AG04450 (cell line): ENCODE results near the gene SDK1. TPM values are rescaled to one million over a fixed set of nuclear protein-coding genes. Genes with fewer than 3 reads are reported as not detected.

Source experiments
- CTCF ChIA-PET: fragments of 300-600, 350-600 bp; formaldehyde crosslinking; extraction: SDS; loops from one replicate; lab custom pipeline; 2022; ENCODE audit warnings: antibody characterized with exemption, inconsistent platforms; lab: Charles Lee
- POLR2A ChIA-PET: fragments of 350-600 bp; formaldehyde crosslinking; extraction: SDS; loops from one replicate; lab custom pipeline; 2021; ENCODE audit warnings: antibody characterized with exemption, inconsistent platforms; lab: Yijun Ruan, JAX
- DNase-seq: peaks from one replicate; pipeline ENCODE4 v3.0.0-alpha.2; 2011; ENCODE audit warnings: low read depth, low spot score
- H3K27ac ChIP-seq: one replicate; pipeline ENCODE4 v1.5.1; 2012; ENCODE audit warnings: low read depth, low read length, control low read depth
- H3K27me3 ChIP-seq: one replicate; pipeline ENCODE4 v1.6.0; 2012; ENCODE audit warnings: low read length; ENCODE audit not compliant: control insufficient read depth, insufficient read depth
- H3K4me3 ChIP-seq: 2 replicates; pipeline ENCODE4 v1.5.1; 2011; ENCODE audit warnings: mild to moderate bottlenecking, low read depth, low read length, control low read depth
- H3K9me3 ChIP-seq: 2 replicates; pipeline ENCODE4 v1.5.1; 2012; ENCODE audit warnings: low read length; ENCODE audit not compliant: control insufficient read depth, insufficient read depth
- CTCF ChIP-seq: IDR thresholded peaks from 2 replicates; pipeline ENCODE4 v1.5.1; 2011; ENCODE audit warnings: low read depth, low read length, control low read depth, inconsistent platforms
- polyA plus RNA-seq: library from polyadenylated mRNA; depleted of rRNA; stranded (reverse); fragments of >200 nt; gene quantifications from 2 replicates; pipeline ENCODE4 v1.2.3, GENCODE V29; 2011

Gene SDK1
- polyA plus RNA-seq, 1 experiment: 2.2 TPM

GRCh38 chr7:4045975-4046374 is 744.9 kb downstream of the SDK1 start:
- CTCF ChIA-PET: no interaction called here
- no peak overlapping the region for H3K4me3 ChIP-seq

GRCh38 chr7:4048336-4048735 is 747.3 kb downstream of the SDK1 start:
- ChIA-PET POLR2A (no interaction called here), CTCF (no interaction called here)
- DNase-seq: no peak
- Histone ChIP-seq H3K27me3 (no peaks in the 10 kb centered on the region), H3K4me3 (no peak overlapping the region), H3K9me3 (peaks cover 49% of the 10 kb centered on the region), H3K27ac (no peak overlapping the region)
- TF ChIP-seq CTCF: no peak

More at GRCh38 chr7:4045975-4046374, 744.9 kb downstream of the SDK1 start:
- no peak for DNase-seq
- Histone ChIP-seq H3K27me3 (no peaks in the 10 kb centered on the region), H3K9me3 (peaks cover 48% of the 10 kb centered on the region), H3K27ac (no peak overlapping the region)
- POLR2A ChIA-PET: no interaction called here
- no peak for TF ChIP-seq CTCF

- Histone ChIP-seq H3K9me3 (peaks cover 43% of the 10 kb centered on the region), H3K27me3 (no peaks in the 10 kb centered on the region), H3K4me3 (no peak overlapping the region), H3K27ac (no peak overlapping the region)
- CTCF ChIA-PET: no interaction called here
- no peak for DNase-seq
- POLR2A ChIA-PET: no interaction called here
- no peak for TF ChIP-seq CTCF
These were observed 748.1 kb downstream of the SDK1 start for GRCh38 chr7:4049202-4049601.

GRCh38 chr7:4050126-4050660 is 749.1 kb downstream of the SDK1 start:
- CTCF ChIA-PET: no interaction called here

GRCh38 chr7:4051696-4052095 is 750.6 kb downstream of the SDK1 start:
- CTCF ChIA-PET: no interaction called here
- Histone ChIP-seq H3K27me3 (no peaks in the 10 kb centered on the region), H3K27ac (no peak overlapping the region), H3K4me3 (no peak overlapping the region), H3K9me3 (peaks cover 39% of the 10 kb centered on the region)
- POLR2A ChIA-PET: no interaction called here
- no peak for DNase-seq
- TF ChIP-seq CTCF: no peak

More at GRCh38 chr7:4050126-4050660, 749.1 kb downstream of the SDK1 start:
- POLR2A ChIA-PET: no interaction called here
- TF ChIP-seq CTCF: no peak
- H3K27ac ChIP-seq: no peak overlapping the region
- no peaks in the 10 kb centered on the region for H3K27me3 ChIP-seq
- peaks cover 42% of the 10 kb centered on the region for H3K9me3 ChIP-seq
- H3K4me3 ChIP-seq: no peak overlapping the region
- DNase-seq: no peak
